ENCODE measurements around the gene VDR.

DNA sequence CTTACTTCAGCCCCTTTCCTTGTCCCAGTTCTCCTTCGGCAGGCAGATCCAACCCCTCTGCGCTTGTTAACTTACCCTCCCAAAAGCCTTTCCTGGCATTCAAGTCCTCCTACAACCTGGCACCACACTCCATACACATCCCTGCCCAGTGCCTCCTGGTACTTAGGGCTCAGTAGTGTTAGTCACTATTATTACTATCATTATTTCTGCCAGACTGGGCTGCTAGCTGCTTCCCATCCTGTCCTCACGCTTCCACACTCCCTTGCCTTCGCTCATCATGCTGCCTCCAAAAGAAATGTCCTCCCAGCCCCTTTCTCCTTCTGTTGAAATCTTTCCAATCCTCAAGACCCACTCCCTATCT lies 83.5 kb downstream of the VDR start:
- TF ChIP-seq EZH2 (IDR thresholded peaks at IDR 0.05), result no peak
- no peak for TF ChIP-seq POLR2AphosphoS5 (IDR thresholded peaks at IDR 0.05; ENCODE audit: borderline replicate concordance, low read depth, low read length)
- no peak for TF ChIP-seq FOXP2 (optimal IDR thresholded peaks at IDR 0.05; ENCODE audit: control extremely low read depth, extremely low read length, insufficient read depth)
